WTC11 (cell line): ENCODE measurements around the gene HES3. TPM values are rescaled to one million over a fixed set of nuclear protein-coding genes. Genes with fewer than 3 reads are reported as not detected.

Experiments
- ATAC-seq: fragments of 200-7000 bp; cut with Tn5 transposase; 2 replicates; pipeline ENCODE4 v1.10.0; 2021; ENCODE audit warnings: mild to moderate bottlenecking, moderate library complexity
- CTCF ChIA-PET: fragments of 300-600 bp; sonication (Branson Sonifier 250); formaldehyde crosslinking; loops from one replicate; lab custom pipeline; 2021; ENCODE audit warnings: antibody characterized with exemption; lab: Charles Lee
- POLR2A ChIA-PET: fragments of 350-600 bp; sonication (Branson Sonifier 250); formaldehyde crosslinking; loops from one replicate; lab custom pipeline; 2021; ENCODE audit warnings: antibody characterized with exemption; lab: Charles Lee
- DNase-seq: peaks from one replicate; pipeline ENCODE4 v3.0.0; 2021; ENCODE audit warnings: low spot score
- H3K27ac Mint-ChIP-seq: 2 replicates; pipeline ENCODE4 v1.8.0; 2021; ENCODE audit warnings: mixed read lengths
- H3K27me3 Mint-ChIP-seq: 2 replicates; pipeline ENCODE4 v1.8.0; 2021; ENCODE audit warnings: low read depth, mild to moderate bottlenecking, moderate library complexity, mixed read lengths
- H3K36me3 Mint-ChIP-seq: 2 replicates; pipeline ENCODE4 v1.8.0; 2021; ENCODE audit warnings: mixed read lengths
- H3K4me1 Mint-ChIP-seq: 2 replicates; pipeline ENCODE4 v1.8.0; 2022; ENCODE audit warnings: mixed read lengths
- H3K4me3 Mint-ChIP-seq: 2 replicates; pipeline ENCODE4 v1.8.0; 2021; ENCODE audit warnings: mild to moderate bottlenecking, moderate library complexity, mixed read lengths
- H3K9me3 Mint-ChIP-seq: 2 replicates; pipeline ENCODE4 v1.8.0; 2021; ENCODE audit warnings: mixed read lengths
- CBFB ChIP-seq: sonication (generic); formaldehyde crosslinking; IDR thresholded peaks from 2 replicates; pipeline ENCODE4 v1.8.1; 2022; ENCODE audit warnings: mild to moderate bottlenecking, low read depth, missing genetic modification reagents
- FOXK1 ChIP-seq: sonication (generic); formaldehyde crosslinking; IDR thresholded peaks from 2 replicates; pipeline ENCODE4 v1.8.0; 2022; ENCODE audit warnings: mild to moderate bottlenecking, moderate library complexity, missing genetic modification reagents
- GABPB1 ChIP-seq: sonication (generic); formaldehyde crosslinking; IDR thresholded peaks from 2 replicates; pipeline ENCODE4 v1.8.1; 2023; ENCODE audit warnings: mild to moderate bottlenecking, missing genetic modification reagents
- GTF2I ChIP-seq: fragments of 250-450 bp; sonication (Bioruptor Pico); conservative IDR thresholded peaks from 2 replicates; pipeline ENCODE4 v1.4.0; 2021; ENCODE audit warnings: mild to moderate bottlenecking
- JUN ChIP-seq: sonication (generic); formaldehyde crosslinking; IDR thresholded peaks from 2 replicates; pipeline ENCODE4 v1.8.0; 2023; ENCODE audit warnings: mild to moderate bottlenecking, missing genetic modification reagents
- KAT7 ChIP-seq: sonication (generic); formaldehyde crosslinking; IDR thresholded peaks from 2 replicates; pipeline ENCODE4 v1.8.1; 2023; ENCODE audit warnings: missing genetic modification reagents, mild to moderate bottlenecking, borderline replicate concordance
- NFATC4 ChIP-seq: fragments of 250-450 bp; sonication (Bioruptor Pico); IDR thresholded peaks from 2 replicates; pipeline ENCODE4 v1.9.0; 2021; ENCODE audit warnings: mild to moderate bottlenecking
- NR1H2 ChIP-seq: sonication (generic); formaldehyde crosslinking; IDR thresholded peaks from 2 replicates; pipeline ENCODE4 v1.9.0; 2021; ENCODE audit warnings: mild to moderate bottlenecking, moderate library complexity, missing genetic modification reagents
- NR3C1 ChIP-seq: sonication (generic); formaldehyde crosslinking; conservative IDR thresholded peaks from 2 replicates; pipeline ENCODE4 v1.8.1; 2023; ENCODE audit warnings: low read depth, mild to moderate bottlenecking, missing genetic modification reagents
- RELA ChIP-seq: sonication (generic); formaldehyde crosslinking; IDR thresholded peaks from 2 replicates; pipeline ENCODE4 v1.8.1; 2022; ENCODE audit warnings: missing genetic modification reagents, mild to moderate bottlenecking, borderline replicate concordance
- SMAD4 ChIP-seq: sonication (generic); formaldehyde crosslinking; IDR thresholded peaks from 2 replicates; pipeline ENCODE4 v1.8.0; 2022; ENCODE audit warnings: mild to moderate bottlenecking, missing genetic modification reagents
- ZBTB21 ChIP-seq: sonication (generic); formaldehyde crosslinking; IDR thresholded peaks from 2 replicates; pipeline ENCODE4 v1.8.1; 2023; ENCODE audit warnings: mild to moderate bottlenecking, missing genetic modification reagents, borderline replicate concordance
- ZNF232 ChIP-seq: sonication (generic); formaldehyde crosslinking; IDR thresholded peaks from 2 replicates; pipeline ENCODE4 v1.8.0; 2022; ENCODE audit warnings: mild to moderate bottlenecking, missing genetic modification reagents
- ZNF317 ChIP-seq: sonication (generic); formaldehyde crosslinking; IDR thresholded peaks from 2 replicates; pipeline ENCODE4 v1.8.1; 2023; ENCODE audit warnings: low read depth, mild to moderate bottlenecking, moderate library complexity, missing genetic modification reagents, borderline replicate concordance
- ZNF396 ChIP-seq: fragments of 250-450 bp; sonication (Bioruptor Pico); IDR thresholded peaks from 2 replicates; pipeline ENCODE4 v1.8.0; 2021; ENCODE audit warnings: mild to moderate bottlenecking, moderate library complexity, borderline replicate concordance
- total RNA-seq: library from RNA; stranded (reverse); gene quantifications from 3 replicates; pipeline ENCODE4 v1.2.3, GENCODE V29; 2021
- TF ChIP-seq, protein P1 (sequence below): sonication (generic); formaldehyde crosslinking; IDR thresholded peaks from 2 replicates; pipeline ENCODE4 v1.8.1; 2022; ENCODE audit warnings: low read depth, missing genetic modification reagents, borderline replicate concordance
- TF ChIP-seq, protein P2 (sequence below): sonication (generic); formaldehyde crosslinking; conservative IDR thresholded peaks from 2 replicates; pipeline ENCODE4 v1.8.1; 2022; ENCODE audit warnings: mild to moderate bottlenecking, missing genetic modification reagents
- TF ChIP-seq, protein P3 (sequence below): sonication (generic); formaldehyde crosslinking; IDR thresholded peaks from 2 replicates; pipeline ENCODE4 v1.8.0; 2022; ENCODE audit warnings: mild to moderate bottlenecking, missing genetic modification reagents
- TF ChIP-seq, protein P4 (sequence below): sonication (generic); formaldehyde crosslinking; IDR thresholded peaks from 2 replicates; pipeline ENCODE4 v1.8.0; 2022; ENCODE audit warnings: mild to moderate bottlenecking, missing genetic modification reagents
- TF ChIP-seq, protein P5 (sequence below): sonication (generic); formaldehyde crosslinking; IDR thresholded peaks from 2 replicates; pipeline ENCODE4 v1.8.1; 2023; ENCODE audit warnings: mild to moderate bottlenecking, moderate library complexity, missing genetic modification reagents
- TF ChIP-seq, protein P6 (sequence below): fragments of 250-450 bp; sonication (Bioruptor Pico); IDR thresholded peaks from 2 replicates; pipeline ENCODE4 v1.9.0; 2021; ENCODE audit warnings: moderate library complexity, mild to moderate bottlenecking, inconsistent platforms, borderline replicate concordance

The HES3 gene
- total RNA-seq, 1 experiment from 2014 or later = 74.7 TPM

DNA sequence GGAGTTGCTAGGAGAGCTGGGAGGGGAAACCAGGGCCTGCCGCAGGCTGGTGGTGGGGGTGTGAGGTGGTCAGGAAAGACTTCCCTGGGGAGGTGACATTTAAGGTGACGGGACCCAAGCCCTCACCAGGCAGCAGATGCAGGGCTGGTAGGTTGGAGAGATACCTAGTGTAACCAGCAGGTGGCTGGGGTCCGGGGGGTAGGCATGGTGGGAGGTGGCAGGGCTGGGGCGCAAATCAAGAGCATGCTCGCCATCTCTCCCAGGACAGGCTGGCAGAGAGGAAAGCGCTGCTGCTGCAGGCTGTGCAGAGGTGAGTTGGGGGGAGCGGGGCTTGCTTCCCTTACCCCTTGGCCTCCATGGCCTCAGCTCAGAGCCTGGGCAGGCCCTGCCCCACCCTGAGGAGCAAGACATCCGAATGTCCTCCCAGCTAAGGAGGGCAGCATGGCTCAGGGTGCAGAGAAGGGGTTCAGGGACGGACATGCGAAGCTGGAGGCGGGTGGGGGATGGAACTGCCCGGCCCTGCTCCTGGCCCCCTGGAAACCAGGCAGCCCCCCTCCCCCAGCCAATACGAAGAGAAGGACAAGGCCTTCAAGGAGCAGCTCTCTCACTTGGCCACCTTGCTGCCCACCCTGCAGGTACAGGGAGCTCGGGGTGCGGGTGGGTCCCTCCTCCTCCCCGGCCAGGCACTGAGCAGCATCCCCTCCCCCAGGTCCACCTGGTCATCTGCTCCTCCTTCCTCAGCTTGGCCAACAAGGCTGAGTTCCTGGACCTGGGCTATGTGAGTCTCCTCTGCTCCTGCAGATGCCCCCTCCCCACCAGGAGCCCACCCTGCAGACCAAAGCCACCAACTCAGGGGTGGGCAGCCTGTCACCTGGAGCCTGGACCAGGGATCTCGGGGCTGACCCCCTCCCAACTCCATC, 34.1 kb upstream of the HES3 start (continued):
- TF ChIP-seq SMAD4 (no peak), ZNF396 (CRISPR knock-in tag) (no peak)
- TF ChIP-seq, protein P1, sequence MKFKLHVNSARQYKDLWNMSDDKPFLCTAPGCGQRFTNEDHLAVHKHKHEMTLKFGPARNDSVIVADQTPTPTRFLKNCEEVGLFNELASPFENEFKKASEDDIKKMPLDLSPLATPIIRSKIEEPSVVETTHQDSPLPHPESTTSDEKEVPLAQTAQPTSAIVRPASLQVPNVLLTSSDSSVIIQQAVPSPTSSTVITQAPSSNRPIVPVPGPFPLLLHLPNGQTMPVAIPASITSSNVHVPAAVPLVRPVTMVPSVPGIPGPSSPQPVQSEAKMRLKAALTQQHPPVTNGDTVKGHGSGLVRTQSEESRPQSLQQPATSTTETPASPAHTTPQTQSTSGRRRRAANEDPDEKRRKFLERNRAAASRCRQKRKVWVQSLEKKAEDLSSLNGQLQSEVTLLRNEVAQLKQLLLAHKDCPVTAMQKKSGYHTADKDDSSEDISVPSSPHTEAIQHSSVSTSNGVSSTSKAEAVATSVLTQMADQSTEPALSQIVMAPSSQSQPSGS (CRISPR knock-in tag) = no peak
- TF ChIP-seq, protein P2, sequence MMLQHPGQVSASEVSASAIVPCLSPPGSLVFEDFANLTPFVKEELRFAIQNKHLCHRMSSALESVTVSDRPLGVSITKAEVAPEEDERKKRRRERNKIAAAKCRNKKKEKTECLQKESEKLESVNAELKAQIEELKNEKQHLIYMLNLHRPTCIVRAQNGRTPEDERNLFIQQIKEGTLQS (CRISPR knock-in tag) = no peak
- TF ChIP-seq, protein P3, sequence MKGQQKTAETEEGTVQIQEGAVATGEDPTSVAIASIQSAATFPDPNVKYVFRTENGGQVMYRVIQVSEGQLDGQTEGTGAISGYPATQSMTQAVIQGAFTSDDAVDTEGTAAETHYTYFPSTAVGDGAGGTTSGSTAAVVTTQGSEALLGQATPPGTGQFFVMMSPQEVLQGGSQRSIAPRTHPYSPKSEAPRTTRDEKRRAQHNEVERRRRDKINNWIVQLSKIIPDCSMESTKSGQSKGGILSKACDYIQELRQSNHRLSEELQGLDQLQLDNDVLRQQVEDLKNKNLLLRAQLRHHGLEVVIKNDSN = no peak

DNA sequence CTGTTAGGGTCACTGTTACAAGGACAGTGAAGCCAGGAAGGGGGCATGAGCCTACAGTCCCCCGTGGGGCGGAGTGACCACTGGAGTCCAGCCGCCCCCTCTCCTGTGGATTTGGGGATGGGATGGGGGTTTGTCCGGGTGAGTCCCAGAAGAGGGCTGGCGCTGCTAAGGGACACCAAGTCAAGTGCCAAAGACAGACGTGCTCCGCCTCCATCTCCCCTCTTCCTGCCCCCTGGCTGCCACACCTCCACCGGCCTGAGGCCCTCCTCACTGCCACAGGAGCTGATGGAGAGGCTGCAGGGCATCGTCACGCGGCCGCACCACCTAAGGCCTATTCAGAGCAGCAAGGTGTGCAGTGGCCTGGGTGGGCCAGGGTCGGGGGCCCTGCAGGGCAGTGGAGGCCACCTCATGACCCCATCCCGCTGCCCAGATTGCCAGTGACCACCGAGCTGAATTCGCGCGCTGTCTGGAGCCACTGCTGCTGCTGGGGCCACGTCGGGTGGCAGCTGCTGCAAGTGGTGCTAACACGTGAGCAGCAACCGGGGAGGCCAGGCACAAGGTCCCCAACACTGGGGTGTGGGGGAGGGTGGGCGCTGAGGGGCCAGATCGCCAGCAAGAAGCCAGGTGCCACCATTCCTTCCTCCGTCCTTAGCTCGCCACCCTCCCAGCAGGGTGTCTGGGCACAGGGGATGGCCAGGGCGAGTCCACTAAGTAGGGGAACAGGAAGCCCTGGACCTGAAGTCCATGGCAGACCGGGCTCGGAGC, 33.2 kb upstream of the HES3 start:
- Mint-ChIP-seq H3K4me3 (no peak overlapping the region), H3K36me3 (no peaks in the 10 kb centered on the region), H3K27me3 (peaks cover 29% of the 10 kb centered on the region), H3K4me1 (peaks cover 19% of the 10 kb centered on the region), H3K27ac (no peak overlapping the region), H3K9me3 (no peaks in the 10 kb centered on the region)
- CTCF ChIA-PET = interaction anchor here (0.7 to 10.3 kb wide), 6 partner anchors 9 to 177 kb away, joined by 3 to 489 read pairs (median 4); partner anchors contain the start of genes HES3, ICMT and RPL22
- DNase-seq = no peak
- ATAC-seq = no peak
- POLR2A ChIA-PET = no interaction called here
- 0 out of 2 replicates have a peak, but pooled peaks have one; percentile 27 for TF ChIP-seq RELA (CRISPR knock-in tag)
- TF ChIP-seq NR3C1 = no peak

DNA sequence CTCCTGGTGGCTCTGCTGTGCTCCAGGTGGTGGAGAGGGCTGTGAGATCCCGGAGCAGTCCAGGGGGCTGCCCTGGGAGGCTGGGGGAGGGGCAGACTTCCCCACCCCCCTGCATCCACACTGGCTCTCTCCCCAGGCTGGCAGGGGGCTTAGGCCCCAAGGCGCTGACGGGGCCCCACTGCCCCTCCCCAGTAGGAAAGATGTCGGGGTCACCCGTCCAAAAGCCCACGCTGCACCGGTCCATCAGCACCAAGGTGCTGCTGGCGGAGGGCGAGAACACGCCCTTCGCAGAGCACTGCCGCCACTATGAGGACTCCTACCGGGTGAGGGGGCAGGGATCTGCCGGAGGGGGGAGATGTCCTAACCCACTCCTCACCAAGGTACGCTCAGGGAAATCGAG, 32.2 kb upstream of the HES3 start:
- Mint-ChIP-seq H3K36me3 (no peaks in the 10 kb centered on the region), H3K4me3 (no peak overlapping the region), H3K27ac (no peak overlapping the region), H3K4me1 (peaks cover 19% of the 10 kb centered on the region), H3K9me3 (no peaks in the 10 kb centered on the region), H3K27me3 (peaks cover 26% of the 10 kb centered on the region)
- ATAC-seq (no peak), DNase-seq (no peak)
- CTCF ChIA-PET = interaction anchor here (2.2 to 10.3 kb wide), 2 partner anchors 8 to 28 kb away, joined by 11 to 489 read pairs; partner anchors contain the start of genes HES3 and ICMT
- POLR2A ChIA-PET = no interaction called here
- TF ChIP-seq, protein P4, sequence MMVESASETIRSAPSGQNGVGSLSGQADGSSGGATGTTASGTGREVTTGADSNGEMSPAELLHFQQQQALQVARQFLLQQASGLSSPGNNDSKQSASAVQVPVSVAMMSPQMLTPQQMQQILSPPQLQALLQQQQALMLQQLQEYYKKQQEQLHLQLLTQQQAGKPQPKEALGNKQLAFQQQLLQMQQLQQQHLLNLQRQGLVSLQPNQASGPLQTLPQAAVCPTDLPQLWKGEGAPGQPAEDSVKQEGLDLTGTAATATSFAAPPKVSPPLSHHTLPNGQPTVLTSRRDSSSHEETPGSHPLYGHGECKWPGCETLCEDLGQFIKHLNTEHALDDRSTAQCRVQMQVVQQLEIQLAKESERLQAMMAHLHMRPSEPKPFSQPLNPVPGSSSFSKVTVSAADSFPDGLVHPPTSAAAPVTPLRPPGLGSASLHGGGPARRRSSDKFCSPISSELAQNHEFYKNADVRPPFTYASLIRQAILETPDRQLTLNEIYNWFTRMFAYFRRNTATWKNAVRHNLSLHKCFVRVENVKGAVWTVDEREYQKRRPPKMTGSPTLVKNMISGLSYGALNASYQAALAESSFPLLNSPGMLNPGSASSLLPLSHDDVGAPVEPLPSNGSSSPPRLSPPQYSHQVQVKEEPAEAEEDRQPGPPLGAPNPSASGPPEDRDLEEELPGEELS (CRISPR knock-in tag) = no peak
- TF ChIP-seq JUN (no peak), NR3C1 (no peak), ZNF317 (CRISPR knock-in tag) (no peak), FOXK1 (CRISPR knock-in tag) (no peak), ZNF232 (CRISPR knock-in tag) (no peak), CBFB (no peak), NR1H2 (CRISPR knock-in tag) (no peak), NFATC4 (CRISPR knock-in tag) (no peak), GTF2I (no peak), KAT7 (CRISPR knock-in tag) (no peak), ZBTB21 (CRISPR knock-in tag) (no peak), GABPB1 (CRISPR knock-in tag) (no peak)
- TF ChIP-seq, protein P5, sequence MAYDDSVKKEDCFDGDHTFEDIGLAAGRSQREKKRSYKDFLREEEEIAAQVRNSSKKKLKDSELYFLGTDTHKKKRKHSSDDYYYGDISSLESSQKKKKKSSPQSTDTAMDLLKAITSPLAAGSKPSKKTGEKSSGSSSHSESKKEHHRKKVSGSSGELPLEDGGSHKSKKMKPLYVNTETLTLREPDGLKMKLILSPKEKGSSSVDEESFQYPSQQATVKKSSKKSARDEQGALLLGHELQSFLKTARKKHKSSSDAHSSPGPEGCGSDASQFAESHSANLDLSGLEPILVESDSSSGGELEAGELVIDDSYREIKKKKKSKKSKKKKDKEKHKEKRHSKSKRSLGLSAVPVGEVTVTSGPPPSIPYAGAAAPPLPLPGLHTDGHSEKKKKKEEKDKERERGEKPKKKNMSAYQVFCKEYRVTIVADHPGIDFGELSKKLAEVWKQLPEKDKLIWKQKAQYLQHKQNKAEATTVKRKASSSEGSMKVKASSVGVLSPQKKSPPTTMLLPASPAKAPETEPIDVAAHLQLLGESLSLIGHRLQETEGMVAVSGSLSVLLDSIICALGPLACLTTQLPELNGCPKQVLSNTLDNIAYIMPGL = no peak
- TF ChIP-seq, protein P6, sequence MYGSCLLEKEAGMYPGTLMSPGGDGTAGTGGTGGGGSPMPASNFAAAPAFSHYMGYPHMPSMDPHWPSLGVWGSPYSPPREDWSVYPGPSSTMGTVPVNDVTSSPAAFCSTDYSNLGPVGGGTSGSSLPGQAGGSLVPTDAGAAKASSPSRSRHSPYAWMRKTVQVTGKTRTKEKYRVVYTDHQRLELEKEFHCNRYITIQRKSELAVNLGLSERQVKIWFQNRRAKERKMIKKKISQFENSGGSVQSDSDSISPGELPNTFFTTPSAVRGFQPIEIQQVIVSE (CRISPR knock-in tag) = no peak
- TF ChIP-seq, protein P3 = no peak
- TF ChIP-seq, protein P1 (CRISPR knock-in tag) = no peak
